ENCODE measurements around the gene DGKB. TPM values are rescaled to one million over a fixed set of nuclear protein-coding genes. Genes with fewer than 3 reads are reported as not detected.

The DGKB gene
- polyA plus RNA-seq, 1 experiment = 0.04 TPM

DNA sequence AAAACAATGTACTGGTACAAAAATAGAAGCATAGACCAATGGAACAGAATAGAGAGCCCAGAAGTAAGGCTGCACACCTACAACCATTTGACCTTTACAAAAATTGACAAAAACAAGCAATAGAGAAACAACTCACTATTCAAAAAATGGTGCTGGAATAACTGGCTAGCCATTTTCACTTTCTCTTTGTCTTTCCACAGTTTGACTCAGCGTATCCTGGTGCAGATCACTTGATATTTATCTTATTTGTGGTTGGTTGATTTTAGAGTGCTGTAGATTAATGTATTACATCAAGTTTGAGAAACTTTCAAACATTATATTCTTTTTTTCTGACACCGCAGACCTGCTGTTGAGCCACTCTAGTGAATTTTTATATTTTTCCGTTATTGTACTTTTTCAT lies 381.4 kb downstream of the DGKB start:
- no peaks in the 10 kb centered on the region for H3K9me3 ChIP-seq (ENCODE audit: control insufficient read depth, insufficient read depth, low read length)
- no peak overlapping the region for H3K27ac ChIP-seq (ENCODE audit: low read depth, low read length)
- TF ChIP-seq, protein P1, sequence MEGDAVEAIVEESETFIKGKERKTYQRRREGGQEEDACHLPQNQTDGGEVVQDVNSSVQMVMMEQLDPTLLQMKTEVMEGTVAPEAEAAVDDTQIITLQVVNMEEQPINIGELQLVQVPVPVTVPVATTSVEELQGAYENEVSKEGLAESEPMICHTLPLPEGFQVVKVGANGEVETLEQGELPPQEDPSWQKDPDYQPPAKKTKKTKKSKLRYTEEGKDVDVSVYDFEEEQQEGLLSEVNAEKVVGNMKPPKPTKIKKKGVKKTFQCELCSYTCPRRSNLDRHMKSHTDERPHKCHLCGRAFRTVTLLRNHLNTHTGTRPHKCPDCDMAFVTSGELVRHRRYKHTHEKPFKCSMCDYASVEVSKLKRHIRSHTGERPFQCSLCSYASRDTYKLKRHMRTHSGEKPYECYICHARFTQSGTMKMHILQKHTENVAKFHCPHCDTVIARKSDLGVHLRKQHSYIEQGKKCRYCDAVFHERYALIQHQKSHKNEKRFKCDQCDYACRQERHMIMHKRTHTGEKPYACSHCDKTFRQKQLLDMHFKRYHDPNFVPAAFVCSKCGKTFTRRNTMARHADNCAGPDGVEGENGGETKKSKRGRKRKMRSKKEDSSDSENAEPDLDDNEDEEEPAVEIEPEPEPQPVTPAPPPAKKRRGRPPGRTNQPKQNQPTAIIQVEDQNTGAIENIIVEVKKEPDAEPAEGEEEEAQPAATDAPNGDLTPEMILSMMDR (IDR thresholded peaks at IDR 0.05; ENCODE audit: low read depth, low read length) = no peak
- no peak overlapping the region for H3K4me3 ChIP-seq (ENCODE audit: low read depth, low read length)
- no peak for DNase-seq (ENCODE audit: low read depth, low spot score)
- ChIA-PET CTCF (no interaction called here), POLR2A (no interaction called here)
- H3K27me3 ChIP-seq (ENCODE audit: control insufficient read depth, insufficient read depth, low read length) = no peaks in the 10 kb centered on the region

DNA sequence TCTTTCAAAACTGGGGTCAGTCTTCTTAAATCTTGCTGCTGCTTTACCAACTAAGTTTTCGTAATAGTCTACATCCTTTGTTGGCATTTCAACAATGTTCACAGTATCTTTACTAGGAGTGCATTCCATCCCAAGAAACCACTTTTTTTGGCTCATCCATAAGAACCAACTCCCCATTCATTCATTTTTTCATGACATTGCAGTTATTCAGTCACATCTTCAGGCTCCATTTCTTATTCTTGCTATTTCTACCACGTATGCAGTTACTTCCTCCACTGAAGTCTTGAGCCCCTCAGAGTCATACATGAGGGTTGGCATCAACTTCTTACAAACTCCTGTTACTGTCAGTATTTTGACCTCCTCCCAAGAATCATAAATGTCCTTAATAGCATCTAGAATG lies 392.3 kb downstream of the DGKB start:
- no peak for DNase-seq (ENCODE audit: low read depth, low spot score)
- Histone ChIP-seq H3K4me3 (ENCODE audit: low read depth, low read length) (no peak overlapping the region), H3K9me3 (ENCODE audit: control insufficient read depth, insufficient read depth, low read length) (peaks cover 3% of the 10 kb centered on the region; the same call in 1 of the 2 replicates), H3K27me3 (ENCODE audit: control insufficient read depth, insufficient read depth, low read length) (no peaks in the 10 kb centered on the region), H3K27ac (ENCODE audit: low read depth, low read length) (no peak overlapping the region)
- ChIA-PET CTCF (no interaction called here), POLR2A (no interaction called here)
- TF ChIP-seq, protein P1 (IDR thresholded peaks at IDR 0.05; ENCODE audit: low read depth, low read length) = no peak

GRCh38 chr7:14507617-14508016 lies 394.9 kb downstream of the DGKB start:
- CTCF ChIA-PET = no interaction called here
- no peak for DNase-seq (ENCODE audit: low read depth, low spot score)

DNA sequence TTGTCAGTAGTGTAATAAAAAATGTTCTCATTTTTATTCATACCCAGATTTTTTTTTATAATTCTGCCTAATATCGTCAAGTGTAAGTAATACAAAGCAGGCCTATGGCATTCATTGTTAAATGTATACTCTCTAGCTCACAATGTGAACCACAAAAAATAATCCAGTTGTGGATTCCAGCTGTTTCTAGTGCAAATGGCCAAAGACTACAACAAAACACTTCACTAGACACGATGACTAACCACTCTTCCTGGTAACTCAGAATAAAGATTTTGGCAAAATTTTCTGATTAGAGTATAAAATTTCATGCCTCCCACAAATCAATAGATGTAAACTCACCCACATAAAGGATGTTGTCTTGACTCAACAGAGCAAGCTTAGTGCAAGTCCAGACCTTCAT lies 396.6 kb downstream of the DGKB start:
- ChIA-PET POLR2A (no interaction called here), CTCF (no interaction called here)
- DNase-seq (ENCODE audit: low read depth, low spot score) = no peak
- no peak overlapping the region for H3K27ac ChIP-seq (ENCODE audit: low read depth, low read length)
- no peak overlapping the region for H3K4me3 ChIP-seq (ENCODE audit: low read depth, low read length)
- no peaks in the 10 kb centered on the region for H3K27me3 ChIP-seq (ENCODE audit: control insufficient read depth, insufficient read depth, low read length)
- H3K9me3 ChIP-seq (ENCODE audit: control insufficient read depth, insufficient read depth, low read length) = peaks cover 3% of the 10 kb centered on the region; the same call in 1 of the 2 replicates
- TF ChIP-seq, protein P1 (IDR thresholded peaks at IDR 0.05; ENCODE audit: low read depth, low read length) = no peak

More at GRCh38 chr7:14507617-14508016, 394.9 kb downstream of the DGKB start:
- Histone ChIP-seq H3K27ac (ENCODE audit: low read depth, low read length) (no peak overlapping the region), H3K27me3 (ENCODE audit: control insufficient read depth, insufficient read depth, low read length) (no peaks in the 10 kb centered on the region), H3K4me3 (ENCODE audit: low read depth, low read length) (no peak overlapping the region), H3K9me3 (ENCODE audit: control insufficient read depth, insufficient read depth, low read length) (peaks cover 3% of the 10 kb centered on the region; the same call in 1 of the 2 replicates)
- POLR2A ChIA-PET = no interaction called here
- TF ChIP-seq, protein P1 (IDR thresholded peaks at IDR 0.05; ENCODE audit: low read depth, low read length) = no peak

DNA sequence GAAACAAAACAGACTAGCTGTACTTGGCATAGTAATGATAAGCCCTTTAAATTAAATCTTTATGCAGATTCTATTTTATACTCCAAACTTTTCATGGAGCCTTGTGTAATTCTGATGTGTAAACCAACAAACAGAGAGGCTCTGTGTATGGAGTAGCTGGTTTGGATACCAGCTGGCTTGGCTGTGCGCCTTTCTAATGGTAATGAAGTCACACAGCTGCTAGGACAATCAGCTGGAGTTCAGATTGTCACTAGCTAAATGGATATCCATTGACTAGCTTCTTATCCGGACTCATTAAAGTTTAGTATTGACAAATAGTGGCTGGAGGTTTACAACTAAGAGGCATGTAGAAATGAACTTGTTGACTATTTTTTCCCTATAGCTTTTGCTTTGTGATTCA lies 398.4 kb downstream of the DGKB start:
- Histone ChIP-seq H3K27ac (ENCODE audit: low read depth, low read length) (no peak overlapping the region), H3K27me3 (ENCODE audit: control insufficient read depth, insufficient read depth, low read length) (no peaks in the 10 kb centered on the region), H3K4me3 (ENCODE audit: low read depth, low read length) (no peak overlapping the region), H3K9me3 (ENCODE audit: control insufficient read depth, insufficient read depth, low read length) (no peaks in the 10 kb centered on the region)
- DNase-seq (ENCODE audit: low read depth, low spot score) = no peak
- TF ChIP-seq, protein P1 (IDR thresholded peaks at IDR 0.05; ENCODE audit: low read depth, low read length) = no peak
- ChIA-PET POLR2A (no interaction called here), CTCF (no interaction called here)

Data from AG04450 (cell line).